Panc1 (cell line): Measurements from ENCODE around the gene IDUA.
"Not testable (repeated sequence)": the region's sequence is repeated elsewhere in the genome, so short reads cannot be mapped to it uniquely, and the experiment has no call there.

Source experiments
- CTCF ChIP-seq: fragments of 450-650 bp; IDR thresholded peaks from 2 replicates; pipeline ENCODE4 v1.5.1; 2017; ENCODE audit warnings: mild to moderate bottlenecking
- POLR2AphosphoS5 ChIP-seq: IDR thresholded peaks from 2 replicates; pipeline ENCODE4 v1.6.1; 2012; ENCODE audit warnings: mild to moderate bottlenecking, low read depth, low read length, moderate library complexity
- SIN3A ChIP-seq: IDR thresholded peaks from 2 replicates; pipeline ENCODE4 v1.6.1; 2012; ENCODE audit warnings: low read depth, mild to moderate bottlenecking, low read length, moderate library complexity, borderline replicate concordance; ENCODE audit not compliant: insufficient read depth
- TCF7L2 ChIP-seq: IDR thresholded peaks from 2 replicates; pipeline ENCODE4 v1.6.1; 2011; ENCODE audit warnings: mild to moderate bottlenecking, low read depth, low read length, inconsistent platforms
- TF ChIP-seq, protein P1 (sequence below), 2 experiments: IDR thresholded peaks; 2 replicates each; pipeline ENCODE4 v1.6.1; 2011 to 2012; ENCODE audit warnings: low read depth in 2 of 2, control low read depth in 1 of 2, low read length in 1 of 2, mild to moderate bottlenecking in 1 of 2, moderate library complexity in 1 of 2; ENCODE audit not compliant: insufficient read depth in 1 of 2

DNA sequence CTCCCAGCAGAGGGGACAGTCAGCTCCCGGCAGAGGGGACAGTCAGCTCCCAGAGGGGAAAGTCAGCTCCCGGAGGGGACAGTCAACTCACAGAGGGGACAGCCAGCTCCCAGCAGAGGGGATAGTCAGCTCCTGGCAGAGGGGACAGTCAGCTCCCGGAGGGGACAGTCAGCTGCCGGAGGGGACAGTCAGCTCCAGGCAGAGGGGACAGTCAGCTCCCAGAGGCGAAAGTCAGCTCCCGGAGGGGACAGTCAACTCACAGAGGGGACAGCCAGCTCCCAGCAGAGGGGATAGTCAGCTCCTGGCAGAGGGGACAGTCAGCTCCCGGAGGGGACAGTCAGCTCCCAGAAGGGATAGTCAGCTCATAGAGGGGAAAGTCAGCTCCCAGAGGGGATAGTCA is 67.0 kb downstream of the IDUA start:
- not testable (repeated sequence) for TF ChIP-seq CTCF, POLR2AphosphoS5, SIN3A, TCF7L2
- TF ChIP-seq, protein P1, sequence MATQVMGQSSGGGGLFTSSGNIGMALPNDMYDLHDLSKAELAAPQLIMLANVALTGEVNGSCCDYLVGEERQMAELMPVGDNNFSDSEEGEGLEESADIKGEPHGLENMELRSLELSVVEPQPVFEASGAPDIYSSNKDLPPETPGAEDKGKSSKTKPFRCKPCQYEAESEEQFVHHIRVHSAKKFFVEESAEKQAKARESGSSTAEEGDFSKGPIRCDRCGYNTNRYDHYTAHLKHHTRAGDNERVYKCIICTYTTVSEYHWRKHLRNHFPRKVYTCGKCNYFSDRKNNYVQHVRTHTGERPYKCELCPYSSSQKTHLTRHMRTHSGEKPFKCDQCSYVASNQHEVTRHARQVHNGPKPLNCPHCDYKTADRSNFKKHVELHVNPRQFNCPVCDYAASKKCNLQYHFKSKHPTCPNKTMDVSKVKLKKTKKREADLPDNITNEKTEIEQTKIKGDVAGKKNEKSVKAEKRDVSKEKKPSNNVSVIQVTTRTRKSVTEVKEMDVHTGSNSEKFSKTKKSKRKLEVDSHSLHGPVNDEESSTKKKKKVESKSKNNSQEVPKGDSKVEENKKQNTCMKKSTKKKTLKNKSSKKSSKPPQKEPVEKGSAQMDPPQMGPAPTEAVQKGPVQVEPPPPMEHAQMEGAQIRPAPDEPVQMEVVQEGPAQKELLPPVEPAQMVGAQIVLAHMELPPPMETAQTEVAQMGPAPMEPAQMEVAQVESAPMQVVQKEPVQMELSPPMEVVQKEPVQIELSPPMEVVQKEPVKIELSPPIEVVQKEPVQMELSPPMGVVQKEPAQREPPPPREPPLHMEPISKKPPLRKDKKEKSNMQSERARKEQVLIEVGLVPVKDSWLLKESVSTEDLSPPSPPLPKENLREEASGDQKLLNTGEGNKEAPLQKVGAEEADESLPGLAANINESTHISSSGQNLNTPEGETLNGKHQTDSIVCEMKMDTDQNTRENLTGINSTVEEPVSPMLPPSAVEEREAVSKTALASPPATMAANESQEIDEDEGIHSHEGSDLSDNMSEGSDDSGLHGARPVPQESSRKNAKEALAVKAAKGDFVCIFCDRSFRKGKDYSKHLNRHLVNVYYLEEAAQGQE (IDR thresholded peaks at IDR 0.05; ENCODE audit: insufficient read depth in 1 of 2, low read depth in 2 of 2, low read length in 1 of 2), result not testable (repeated sequence)
